Stomach (tissue), 9 donors: Measurements from ENCODE around the gene ZNF627. TPM values are rescaled to one million over a fixed set of nuclear protein-coding genes. Genes with fewer than 3 reads are reported as not detected.

Source experiments
- DNase-seq, 2 donors: peaks; one replicate each; pipeline versions ENCODE4 v3.0.0 to v3.0.0-alpha.2; 2013 to 2019
- H3K27ac ChIP-seq, 5 donors: fragments of 200-600 bp in 4 of 5; sonication (generic) in 4 of 5; one replicate each; pipeline ENCODE4 v1.5.1; 2013 to 2019; ENCODE audit warnings: mild to moderate bottlenecking in 1 of 5, moderate library complexity in 1 of 5
- H3K27me3 ChIP-seq, 3 donors: fragments of 200-600 bp; sonication (generic); one replicate each; pipeline ENCODE4 v1.5.1; 2017 to 2019; ENCODE audit warnings: mixed run types in 1 of 3
- H3K36me3 ChIP-seq, 4 donors: fragments of 200-600 bp; sonication (generic); 1 replicate in 3 of 4; 2 replicates in 1 of 4; pipeline ENCODE4 v1.5.1; 2016 to 2019
- H3K4me1 ChIP-seq, 4 donors: fragments of 200-600 bp; sonication (generic); one replicate each; pipeline ENCODE4 v1.5.1; 2016 to 2019
- H3K4me3 ChIP-seq, 4 donors: fragments of 200-600 bp; sonication (generic) in 3 of 4; one replicate each; pipeline ENCODE4 v1.5.1; 2016 to 2019; ENCODE audit warnings: mild to moderate bottlenecking in 1 of 4
- H3K9me3 ChIP-seq, 4 donors: fragments of 200-600 bp; sonication (generic); one replicate each; pipeline ENCODE4 v1.5.1; 2016 to 2019
- EP300 ChIP-seq: sonication (generic); formaldehyde crosslinking; IDR thresholded peaks from one replicate; pipeline ENCODE4 v1.6.1; 2017; ENCODE audit warnings: antibody characterized with exemption
- POLR2A ChIP-seq, 4 donors: fragments of 450-650 bp; IDR thresholded peaks; one replicate each; pipeline ENCODE4 v1.6.1; 2016; ENCODE audit warnings: antibody characterized with exemption in 4 of 4, control low read depth in 2 of 4, mild to moderate bottlenecking in 1 of 4, moderate library complexity in 1 of 4
- POLR2AphosphoS5 ChIP-seq, 3 donors: sonication (generic); formaldehyde crosslinking; IDR thresholded peaks; one replicate each; pipeline ENCODE4 v1.6.1; 2016; ENCODE audit warnings: antibody characterized with exemption in 3 of 3
- WGBS, 5 donors: extraction: QIAGEN DNeasy Blood & Tissue Kit in 3 of 5; methylation state at CpG; one replicate each; pipeline versions ENCODE4 v1.1.5 to v1.1.7; 2013 to 2018; 5-methylcytosine and 5-hydroxymethylcytosine counted together
- intact Hi-C: fragments of 100-400 bp; cut with DNase I; formaldehyde crosslinking; loops from one replicate; pipeline ENCODE4 v1.15.1; 2023; ENCODE audit warnings: low total_unique reads
- polyA plus RNA-seq, 3 donors: library from polyadenylated mRNA; stranded (reverse); fragments of 200-250 nt; gene quantifications; one replicate each; pipeline ENCODE4 v1.2.3, GENCODE V29; 2013
- total RNA-seq, 5 donors: library from RNA; depleted of rRNA; stranded (reverse); fragments of >200 nt; gene quantifications; one replicate each; pipeline versions ENCODE4 v1.1.0 to v1.2.3, GENCODE V29; 2014 to 2016
- TF ChIP-seq, protein P1 (sequence below), 7 experiments: fragments of 450-650 bp in 4 of 7; fragments of 200-600 bp in 3 of 7; sonication (generic) in 3 of 7; IDR thresholded peaks; one replicate each; pipeline ENCODE4 v1.5.1; 2016 to 2019; ENCODE audit warnings: antibody characterized with exemption in 7 of 7, control low read depth in 2 of 7, mild to moderate bottlenecking in 1 of 7
- donor health status: healthy with polysubstance abuse.
- donor health status: Bipolar disorder and iron deficiency.
- donor health status: healthy.

Gene ZNF627
- total and polyA plus RNA-seq, 8 donors: 1.4 to 21.7 (median 6.4) TPM; not detected in 1

DNA sequence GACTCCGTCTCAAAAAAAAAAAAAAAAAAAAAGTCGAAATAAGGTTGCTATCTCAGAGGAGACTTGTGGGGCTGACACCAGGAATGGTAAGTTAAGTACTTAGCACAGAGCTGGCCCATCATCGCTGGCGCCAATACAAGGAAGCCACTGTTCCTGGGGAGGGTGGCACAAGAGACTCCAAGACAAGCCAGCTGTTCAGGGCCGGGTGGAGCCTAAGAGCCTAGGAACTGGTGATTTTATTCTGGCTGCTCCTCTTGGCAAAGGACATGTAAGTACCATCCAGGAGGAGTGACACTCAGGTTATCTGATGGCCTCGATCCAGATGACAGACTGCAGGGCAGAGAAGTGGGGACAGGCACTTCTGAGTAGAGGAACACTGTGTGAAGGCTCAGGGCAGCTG is 42.0 kb upstream of the ZNF627 start:
- H3K27ac ChIP-seq: no peak overlapping the region
- peaks cover 25 to 54% (median 48%) of the 10 kb centered on the region in 4 donors for H3K36me3 ChIP-seq
- H3K4me1 ChIP-seq: peaks cover 21 to 42% (median 37%) of the 10 kb centered on the region in 4 donors
- no peaks in the 10 kb centered on the region for H3K27me3 ChIP-seq
- no peaks in the 10 kb centered on the region for H3K9me3 ChIP-seq
- WGBS, 5 donors: 86 to 87% (median 87%) methylated on average over 6 of the region's 6 CpGs
- intact Hi-C loops: no loop called here
- DNase-seq: no peak
- no peak for TF ChIP-seq POLR2A (IDR thresholded peaks at IDR 0.05)
- TF ChIP-seq, protein P1, sequence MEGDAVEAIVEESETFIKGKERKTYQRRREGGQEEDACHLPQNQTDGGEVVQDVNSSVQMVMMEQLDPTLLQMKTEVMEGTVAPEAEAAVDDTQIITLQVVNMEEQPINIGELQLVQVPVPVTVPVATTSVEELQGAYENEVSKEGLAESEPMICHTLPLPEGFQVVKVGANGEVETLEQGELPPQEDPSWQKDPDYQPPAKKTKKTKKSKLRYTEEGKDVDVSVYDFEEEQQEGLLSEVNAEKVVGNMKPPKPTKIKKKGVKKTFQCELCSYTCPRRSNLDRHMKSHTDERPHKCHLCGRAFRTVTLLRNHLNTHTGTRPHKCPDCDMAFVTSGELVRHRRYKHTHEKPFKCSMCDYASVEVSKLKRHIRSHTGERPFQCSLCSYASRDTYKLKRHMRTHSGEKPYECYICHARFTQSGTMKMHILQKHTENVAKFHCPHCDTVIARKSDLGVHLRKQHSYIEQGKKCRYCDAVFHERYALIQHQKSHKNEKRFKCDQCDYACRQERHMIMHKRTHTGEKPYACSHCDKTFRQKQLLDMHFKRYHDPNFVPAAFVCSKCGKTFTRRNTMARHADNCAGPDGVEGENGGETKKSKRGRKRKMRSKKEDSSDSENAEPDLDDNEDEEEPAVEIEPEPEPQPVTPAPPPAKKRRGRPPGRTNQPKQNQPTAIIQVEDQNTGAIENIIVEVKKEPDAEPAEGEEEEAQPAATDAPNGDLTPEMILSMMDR (IDR thresholded peaks at IDR 0.05): no peak
- TF ChIP-seq EP300: no peak
- TF ChIP-seq POLR2AphosphoS5 (IDR thresholded peaks at IDR 0.05): no peak
- no peak overlapping the region for H3K4me3 ChIP-seq

DNA sequence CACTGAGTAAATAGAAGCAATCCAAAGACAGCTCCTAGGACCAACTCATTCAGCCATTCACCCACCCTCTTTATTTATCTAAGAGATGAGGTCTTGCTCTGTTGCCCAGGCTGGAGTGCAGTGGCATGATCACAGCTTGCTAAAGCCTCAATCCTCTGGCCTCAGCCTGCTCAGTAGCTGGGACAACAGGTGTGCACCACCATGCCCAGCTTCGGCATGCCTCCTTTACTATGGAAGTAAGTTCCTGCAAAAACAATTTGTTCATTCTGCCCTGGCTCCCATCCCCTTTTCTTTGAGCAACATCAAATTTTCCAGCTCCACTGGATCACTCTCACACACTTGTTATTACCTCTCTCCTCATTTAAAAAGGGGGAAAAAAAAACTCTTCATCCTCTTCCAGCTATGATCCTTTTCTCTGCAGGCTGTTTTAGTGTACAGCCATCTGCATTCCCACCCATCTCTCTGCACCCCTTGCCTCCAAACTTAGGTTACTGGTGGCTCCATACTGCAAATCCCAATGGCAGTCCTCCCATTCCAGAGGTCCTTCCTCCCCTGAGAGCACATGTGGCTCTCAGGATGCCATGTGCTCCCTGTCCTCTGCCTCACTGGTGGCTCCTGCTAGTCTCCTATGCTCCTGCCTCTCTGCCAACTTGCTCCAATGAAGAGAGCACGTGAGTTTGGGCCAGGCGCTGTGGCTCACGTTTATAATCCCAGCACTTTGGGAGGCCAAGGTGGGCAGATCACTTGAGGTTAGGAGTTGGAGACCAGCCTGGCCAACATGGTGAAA is 40.5 kb upstream of the ZNF627 start:
- peaks cover 23 to 47% (median 45%) of the 10 kb centered on the region in 4 donors for H3K4me1 ChIP-seq
- intact Hi-C loops: no loop called here
- WGBS, 5 donors: 69 to 88% (median 82%) methylated on average over 4 of the region's 4 CpGs
- no peak overlapping the region for H3K27ac ChIP-seq
- no peaks in the 10 kb centered on the region for H3K9me3 ChIP-seq
- no peak for TF ChIP-seq POLR2AphosphoS5 (IDR thresholded peaks at IDR 0.05)
- no peak for TF ChIP-seq POLR2A (IDR thresholded peaks at IDR 0.05)
- TF ChIP-seq, protein P1 (IDR thresholded peaks at IDR 0.05): no peak
- TF ChIP-seq EP300: no peak
- H3K36me3 ChIP-seq: peaks cover 25 to 48% (median 45%) of the 10 kb centered on the region in 4 donors
- H3K27me3 ChIP-seq: no peaks in the 10 kb centered on the region
- no peak overlapping the region for H3K4me3 ChIP-seq
- no peak for DNase-seq

DNA sequence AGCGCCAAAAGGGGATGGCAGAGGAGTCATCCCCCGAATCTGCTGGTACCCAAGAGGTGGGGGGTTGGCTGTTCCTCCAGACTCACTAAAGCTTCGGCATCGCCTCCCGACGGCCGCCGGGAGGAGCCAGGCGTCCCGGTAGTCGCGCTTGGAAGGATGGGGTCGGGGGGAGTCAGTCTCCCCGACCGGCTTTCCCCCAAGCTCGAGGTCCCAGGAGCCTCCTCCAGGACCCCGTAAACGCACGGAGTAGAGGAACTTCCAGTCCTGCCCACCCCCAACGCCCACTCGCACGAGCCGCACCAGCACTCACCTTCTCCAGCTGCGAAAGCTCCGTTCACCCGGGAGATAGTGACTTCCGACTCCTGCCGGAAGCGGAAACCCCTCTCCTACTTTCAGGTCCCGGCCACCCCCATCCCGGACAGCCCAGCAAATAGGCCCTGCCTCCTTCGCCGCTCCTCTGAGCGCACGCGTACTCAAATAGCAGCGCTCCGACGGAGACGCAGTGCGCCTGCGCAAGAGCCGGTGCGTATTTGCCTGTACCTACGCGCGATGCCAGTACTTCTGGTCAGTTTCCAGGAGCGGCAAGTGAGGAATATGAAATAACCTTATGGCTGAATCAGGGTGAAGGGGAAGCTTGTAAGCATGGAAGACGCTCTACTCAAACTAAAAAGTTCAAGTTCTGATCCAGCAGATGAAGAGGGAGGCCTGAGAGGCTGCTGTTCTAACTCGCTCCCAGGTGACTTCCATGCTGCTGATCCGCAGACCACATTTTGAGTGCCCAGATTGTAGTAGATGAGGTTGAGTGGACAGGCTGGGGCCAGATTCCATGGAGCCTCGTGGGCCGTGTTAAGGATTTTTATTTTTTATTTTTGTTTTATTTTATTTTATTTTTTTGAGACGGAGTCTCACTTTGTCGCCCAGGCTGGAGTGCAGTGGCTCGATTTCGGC is 38.1 kb upstream of the ZNF627 start, which contains the start of gene ELOF1:
Gene ELOF1, minus strand, starts transcription at position 350 of the 948 bp plus-strand sequence. CDS start 4,883 bp downstream, outside the sequence.
- TF ChIP-seq, protein P1 (IDR thresholded peaks at IDR 0.05): peak in 1 of 7 experiments; percentile 14
- TF ChIP-seq POLR2A (IDR thresholded peaks at IDR 0.05) (peak in 2 of 4 donors; percentile 21 to 84), EP300 (peak; percentile 23), POLR2AphosphoS5 (IDR thresholded peaks at IDR 0.05) (peak; percentile 94 to 97 (median 94))
- Histone ChIP-seq H3K4me1 (peaks cover 23 to 52% (median 46%) of the 10 kb centered on the region in 4 donors), H3K4me3 (peak within 1 kb of the TSS; percentile 65 to 99 (median 95)), H3K36me3 (peaks cover 8 to 25% (median 22%) of the 10 kb centered on the region in 4 donors), H3K27me3 (no peaks in the 10 kb centered on the region), H3K27ac (peak within 1 kb of the TSS; percentile 71 to 92 (median 88)), H3K9me3 (no peaks in the 10 kb centered on the region)
- intact Hi-C loops: no loop called here
- peak; percentile 98 to 99 for DNase-seq
- WGBS, 5 donors: 2 to 5% (median 3%) methylated on average over 37 to 57 of the region's 57 CpGs
